Endothelial cell of umbilical vein (primary cell): ENCODE data around the gene SLC2A8.

Source experiments
- CTCF ChIP-seq, 2 donors: IDR thresholded peaks; 1 replicate in 1 of 2; 2 replicates in 1 of 2; pipeline ENCODE4 v1.5.1; 2011; ENCODE audit warnings: low read length in 2 of 2, mild to moderate bottlenecking in 2 of 2, moderate library complexity in 2 of 2, control low read depth in 1 of 2, inconsistent platforms in 1 of 2, low read depth in 1 of 2; ENCODE audit not compliant: insufficient read depth in 1 of 2; ENCODE audit errors: extremely low read depth in 1 of 2
- EZH2 ChIP-seq: IDR thresholded peaks from 2 replicates; pipeline ENCODE4 v1.6.1; 2012; ENCODE audit warnings: borderline replicate concordance, low read depth, mild to moderate bottlenecking, moderate library complexity, low read length, inconsistent platforms; ENCODE audit not compliant: severe bottlenecking
- FOS ChIP-seq: IDR thresholded peaks from 2 replicates; pipeline ENCODE4 v1.6.1; 2011; ENCODE audit warnings: mild to moderate bottlenecking, low read length, moderate library complexity, borderline replicate concordance; ENCODE audit not compliant: insufficient read depth
- GATA2 ChIP-seq: IDR thresholded peaks from 2 replicates; pipeline ENCODE4 v1.7.0; 2011; ENCODE audit warnings: low read depth, mild to moderate bottlenecking, moderate library complexity, mixed read lengths, low read length; ENCODE audit not compliant: insufficient read length, insufficient read depth
- JUN ChIP-seq: IDR thresholded peaks from 2 replicates; pipeline ENCODE4 v1.6.1; 2011; ENCODE audit warnings: borderline replicate concordance, low read depth; ENCODE audit not compliant: insufficient read length, insufficient read depth
- MAX ChIP-seq: IDR thresholded peaks from 2 replicates; pipeline ENCODE4 v1.6.1; 2011; ENCODE audit not compliant: insufficient read depth, insufficient read length
- MYC ChIP-seq: IDR thresholded peaks from one replicate; pipeline ENCODE4 v1.6.1; 2011; ENCODE audit warnings: mild to moderate bottlenecking, low read depth, low read length
- POLR2A ChIP-seq: IDR thresholded peaks from 2 replicates; pipeline ENCODE4 v1.6.1; 2012; ENCODE audit warnings: low read depth, mild to moderate bottlenecking, control low read depth, low read length
- POLR2AphosphoS5 ChIP-seq: IDR thresholded peaks from 2 replicates; pipeline ENCODE4 v1.6.1; 2012; ENCODE audit warnings: low read depth, mild to moderate bottlenecking, control low read depth, low read length, moderate library complexity; ENCODE audit not compliant: insufficient read depth

GRCh38 chr9:127368852-127369402 is 28.0 kb upstream of the SLC2A8 start:
- TF ChIP-seq CTCF (IDR thresholded peaks at IDR 0.05; ENCODE audit: extremely low read depth in 1 of 2, insufficient read depth in 1 of 2, low read depth in 1 of 2, low read length in 2 of 2) (no peak), EZH2 (no peak), POLR2AphosphoS5 (no peak), JUN (no peak), POLR2A (no peak), MAX (no peak), FOS (no peak), MYC (no peak), GATA2 (no peak)
